ENCODE results near the gene MYH9. TPM values are rescaled to one million over a fixed set of nuclear protein-coding genes. Genes with fewer than 3 reads are reported as not detected.

The MYH9 gene
- total RNA-seq, 6 experiments from 2014 or later: 881 to 1,084 (median 937) TPM

GRCh38 chr22:36323855-36324331 lies 63.9 kb downstream of the MYH9 start:
- H3K4me1 Mint-ChIP-seq (ENCODE audit: low read depth): peaks cover 60% of the 10 kb centered on the region
- H3K27me3 Mint-ChIP-seq (ENCODE audit: insufficient read depth): peaks cover 82% of the 10 kb centered on the region
- DNase-seq: no peak
- H3K27ac Mint-ChIP-seq: peak overlapping the region; percentile 99
- TF ChIP-seq CTCF (IDR thresholded peaks at IDR 0.05): no peak
- H3K36me3 Mint-ChIP-seq (ENCODE audit: low read depth): peaks cover 78% of the 10 kb centered on the region
- H3K4me3 Mint-ChIP-seq: no peak overlapping the region; the same call in 1 of the 2 replicates
- H3K9me3 Mint-ChIP-seq: peaks cover 26% of the 10 kb centered on the region

GRCh38 chr22:36323182-36323854 lies 64.4 kb downstream of the MYH9 start:
- no peak for TF ChIP-seq CTCF (IDR thresholded peaks at IDR 0.05)
- Mint-ChIP-seq H3K4me1 (ENCODE audit: low read depth) (peaks cover 54% of the 10 kb centered on the region), H3K36me3 (ENCODE audit: low read depth) (peaks cover 74% of the 10 kb centered on the region), H3K27me3 (ENCODE audit: insufficient read depth) (peaks cover 78% of the 10 kb centered on the region), H3K9me3 (peaks cover 21% of the 10 kb centered on the region; the same call in 1 of the 2 replicates), H3K4me3 (peak overlapping the region; percentile 70), H3K27ac (peak overlapping the region; percentile 78)
- DNase-seq: no peak

- H3K36me3 Mint-ChIP-seq (ENCODE audit: low read depth): peaks cover 74% of the 10 kb centered on the region
- peak overlapping the region; percentile 78 for H3K27ac Mint-ChIP-seq
- peaks cover 18% of the 10 kb centered on the region for H3K9me3 Mint-ChIP-seq
- peaks cover 52% of the 10 kb centered on the region for H3K4me1 Mint-ChIP-seq (ENCODE audit: low read depth)
- TF ChIP-seq CTCF (IDR thresholded peaks at IDR 0.05): no peak
- H3K4me3 Mint-ChIP-seq: peak overlapping the region; percentile 70; the same call in 1 of the 2 replicates
- no peak for DNase-seq
- H3K27me3 Mint-ChIP-seq (ENCODE audit: insufficient read depth): peaks cover 78% of the 10 kb centered on the region
Observed at GRCh38 chr22:36322602-36322915, 65.2 kb downstream of the MYH9 start.

- DNase-seq: no peak
- TF ChIP-seq CTCF (IDR thresholded peaks at IDR 0.05): no peak
- Mint-ChIP-seq H3K4me3 (peak overlapping the region; percentile 32; the same call in 1 of the 2 replicates), H3K9me3 (peaks cover 19% of the 10 kb centered on the region), H3K4me1 (ENCODE audit: low read depth) (peaks cover 46% of the 10 kb centered on the region), H3K27me3 (ENCODE audit: insufficient read depth) (peaks cover 78% of the 10 kb centered on the region), H3K27ac (peak overlapping the region; percentile 77), H3K36me3 (ENCODE audit: low read depth) (peaks cover 74% of the 10 kb centered on the region)
Observed at GRCh38 chr22:36321797-36322601, 65.8 kb downstream of the MYH9 start.

GRCh38 chr22:36320553-36320952 lies 67.2 kb downstream of the MYH9 start:
- Mint-ChIP-seq H3K27ac (peak overlapping the region; percentile 73), H3K36me3 (ENCODE audit: low read depth) (peaks cover 66% of the 10 kb centered on the region), H3K27me3 (ENCODE audit: insufficient read depth) (peaks cover 78% of the 10 kb centered on the region), H3K4me1 (ENCODE audit: low read depth) (peaks cover 31% of the 10 kb centered on the region), H3K4me3 (peak overlapping the region; percentile 52; the same call in 1 of the 2 replicates), H3K9me3 (peaks cover 17% of the 10 kb centered on the region)
- TF ChIP-seq CTCF (IDR thresholded peaks at IDR 0.05): no peak
- DNase-seq: no peak
